Posterior vena cava (tissue), 2 donors: Measurements from ENCODE around the gene ABCB8. TPM values are rescaled to one million over a fixed set of nuclear protein-coding genes. Genes with fewer than 3 reads are reported as not detected.
A peak's percentile ranks its signal among the peaks of the same experiment; 100 is the strongest.

Source experiments
- DNase-seq: peaks from one replicate; pipeline ENCODE4 v3.0.0-alpha.2; 2020; ENCODE audit warnings: low spot score
- intact Hi-C, 2 donors: fragments of 100-400 bp; cut with DNase I; formaldehyde crosslinking; loops; one replicate each; pipeline versions ENCODE4 v1.14.1 to v1.14.2; 2022 to 2023
- total RNA-seq, 2 donors: library from RNA; stranded (reverse); fragmentation: NEBNext Ultra II Directional; extraction: Animal tissue kit (Norgen Biotek cat#: 25700); gene quantifications; one replicate each; pipeline ENCODE4 v1.2.1, GENCODE V29; 2021
- donor health status: DM: yes; HTN: yes; CAD: no.
- donor health status: DM: yes; HTN: yes; CAD: no.

Gene ABCB8
- total RNA-seq, 2 donors from 2014 or later = 19.2 to 24.5 TPM

GRCh38 chr7:151061213-151062110 lies 33.2 kb downstream of the ABCB8 start:
- intact Hi-C loops = no loop called here
- DNase-seq = no peak

GRCh38 chr7:151062111-151062398 lies 33.8 kb downstream of the ABCB8 start:
- intact Hi-C loops = no loop called here

GRCh38 chr7:151062399-151063211 lies 34.4 kb downstream of the ABCB8 start:
- intact Hi-C loops = no loop called here
- DNase-seq = peak; percentile 89

More at GRCh38 chr7:151062111-151062398, 33.8 kb downstream of the ABCB8 start:
- DNase-seq = no peak

- no peak for DNase-seq
- intact Hi-C loops = no loop called here
These were observed 34.9 kb downstream of the ABCB8 start for GRCh38 chr7:151063212-151063561.

GRCh38 chr7:151064454-151064853 lies 36.2 kb downstream of the ABCB8 start:
- DNase-seq = no peak

GRCh38 chr7:151064993-151065392 lies 36.7 kb downstream of the ABCB8 start:
- no peak for DNase-seq
- intact Hi-C loops = no loop called here

More at GRCh38 chr7:151064454-151064853, 36.2 kb downstream of the ABCB8 start:
- intact Hi-C loops = no loop called here

- no peak for DNase-seq
- intact Hi-C loops = no loop called here
These were observed 37.3 kb downstream of the ABCB8 start for GRCh38 chr7:151065516-151065915.

GRCh38 chr7:151066273-151066974 lies 38.2 kb downstream of the ABCB8 start:
- DNase-seq = no peak
- intact Hi-C loops = no loop called here

GRCh38 chr7:151068069-151068773 lies 40.0 kb downstream of the ABCB8 start:
- intact Hi-C loops = no loop called here
- no peak for DNase-seq

- DNase-seq = no peak
- intact Hi-C loops = no loop called here
These were observed 41.8 kb downstream of the ABCB8 start for GRCh38 chr7:151069841-151070573.

GRCh38 chr7:151070574-151070960 lies 42.3 kb downstream of the ABCB8 start:
- DNase-seq = no peak
- intact Hi-C loops = no loop called here

GRCh38 chr7:151071032-151071866 lies 43.0 kb downstream of the ABCB8 start:
- DNase-seq = no peak
- intact Hi-C loops = no loop called here

- intact Hi-C loops = no loop called here
- DNase-seq = no peak
These were observed 45.7 kb downstream of the ABCB8 start for GRCh38 chr7:151073990-151074389.

- intact Hi-C loops = no loop called here
- DNase-seq = no peak
These were observed 46.8 kb downstream of the ABCB8 start for GRCh38 chr7:151074817-151075661.

- DNase-seq = no peak
- intact Hi-C loops = no loop called here
These were observed 47.4 kb downstream of the ABCB8 start for GRCh38 chr7:151075662-151075971.

GRCh38 chr7:151075978-151076426 lies 47.8 kb downstream of the ABCB8 start:
- intact Hi-C loops = no loop called here
- DNase-seq = no peak
